Stimulated activated naive CD8-positive, alpha-beta T cell treated with anti-CD3 and anti-CD28 coated beads, Interleukin-15, amount 100 ng/mL, for 72 hours (primary cell): ENCODE measurements around the gene HERPUD2.
A peak's percentile ranks its signal among the peaks of the same experiment; 100 is the strongest.
"Not testable (repeated sequence)": the region's sequence is repeated elsewhere in the genome, so short reads cannot be mapped to it uniquely, and the experiment has no call there.

Source experiments
- ATAC-seq: fragments of 150-1000 bp; cut with Tn5 transposase; 2 replicates; pipeline ENCODE4 v1.10.0; 2021; ENCODE audit warnings: mild to moderate bottlenecking, moderate library complexity
- DNase-seq, 2 donors: peaks; one replicate each; pipeline ENCODE4 v3.0.0; 2021 to 2022
- H3K27ac Mint-ChIP-seq, 2 donors: one replicate each; pipeline ENCODE4 v1.8.0; 2022; ENCODE audit warnings: mild to moderate bottlenecking in 2 of 2, mixed read lengths in 2 of 2, moderate library complexity in 2 of 2
- H3K27me3 Mint-ChIP-seq: one replicate; pipeline ENCODE4 v1.8.0; 2022; ENCODE audit warnings: mixed read lengths
- H3K4me1 Mint-ChIP-seq: one replicate; pipeline ENCODE4 v1.8.0; 2022; ENCODE audit warnings: mild to moderate bottlenecking, mixed read lengths
- H3K4me3 Mint-ChIP-seq, 2 donors: one replicate each; pipeline ENCODE4 v1.8.0; 2022; ENCODE audit warnings: mild to moderate bottlenecking in 2 of 2, mixed read lengths in 2 of 2, moderate library complexity in 1 of 2
- H3K9me3 Mint-ChIP-seq, 2 donors: one replicate each; pipeline ENCODE4 v1.8.0; 2022; ENCODE audit warnings: mixed read lengths in 2 of 2

HERPUD2 gene

DNA sequence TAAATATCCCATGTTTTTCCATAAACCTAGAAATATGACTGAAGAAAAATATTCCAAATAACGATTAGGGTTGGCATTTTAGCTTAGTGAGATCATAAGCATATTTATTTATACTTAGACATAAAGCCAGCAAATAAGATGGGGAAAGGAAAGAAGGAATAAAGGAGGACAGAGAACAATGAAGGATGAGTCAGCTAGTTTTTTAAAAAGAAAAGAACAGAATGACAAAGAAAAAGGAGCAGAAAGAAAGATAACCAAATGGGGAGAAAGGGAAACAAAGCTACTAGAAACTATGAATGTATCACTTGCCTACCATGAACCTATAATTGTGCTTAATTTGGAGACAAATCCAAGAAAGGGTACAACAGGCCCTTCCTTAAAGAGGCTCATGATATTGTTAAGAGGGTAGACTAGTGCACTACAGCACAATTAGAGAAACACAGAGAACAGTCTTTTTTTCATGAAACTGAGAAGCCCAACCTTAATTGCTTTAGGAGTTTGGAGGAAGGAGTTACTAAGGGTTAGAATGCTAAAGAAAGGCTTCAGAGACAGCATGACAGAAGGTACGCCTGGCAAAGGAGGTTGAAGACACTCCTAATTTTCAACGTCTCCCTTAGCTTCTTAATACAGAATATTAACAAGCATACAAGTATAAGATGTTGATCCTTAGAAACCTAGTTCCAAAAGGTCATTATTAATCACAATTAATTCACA lies 23.9 kb downstream of the HERPUD2 start:
- no peak overlapping the region for H3K27ac Mint-ChIP-seq
- ATAC-seq (no peak), DNase-seq (no peak)
- H3K9me3 Mint-ChIP-seq: no peaks in the 10 kb centered on the region
- no peaks in the 10 kb centered on the region for H3K27me3 Mint-ChIP-seq
- H3K4me1 Mint-ChIP-seq: peaks cover 16% of the 10 kb centered on the region
- no peak overlapping the region for H3K4me3 Mint-ChIP-seq

DNA sequence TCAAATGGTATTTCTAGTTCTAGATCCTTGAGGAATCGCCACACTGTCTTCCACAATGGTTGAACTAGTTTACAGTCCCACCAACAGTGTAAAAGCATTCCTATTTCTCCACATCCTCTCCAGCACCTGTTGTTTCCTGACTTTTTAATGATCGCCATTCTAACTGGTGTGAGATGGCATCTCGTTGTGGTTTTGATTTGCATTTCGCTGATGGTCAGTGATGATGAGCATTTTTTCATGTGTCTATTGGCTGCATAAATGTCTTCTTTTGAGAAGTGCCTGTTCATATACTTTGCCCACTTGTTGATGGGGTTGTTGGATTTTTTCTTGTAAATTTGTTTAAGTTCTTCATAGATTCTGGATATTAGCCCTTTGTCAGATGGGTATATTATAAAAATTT lies 34.5 kb downstream of the HERPUD2 start:
- not testable (repeated sequence) for DNase-seq, H3K27ac Mint-ChIP-seq, H3K27me3 Mint-ChIP-seq, ATAC-seq, H3K4me3 Mint-ChIP-seq
- peaks cover 8 to 11% of the 10 kb centered on the region in 2 donors for H3K9me3 Mint-ChIP-seq
- peaks cover 32% of the 10 kb centered on the region for H3K4me1 Mint-ChIP-seq

DNA sequence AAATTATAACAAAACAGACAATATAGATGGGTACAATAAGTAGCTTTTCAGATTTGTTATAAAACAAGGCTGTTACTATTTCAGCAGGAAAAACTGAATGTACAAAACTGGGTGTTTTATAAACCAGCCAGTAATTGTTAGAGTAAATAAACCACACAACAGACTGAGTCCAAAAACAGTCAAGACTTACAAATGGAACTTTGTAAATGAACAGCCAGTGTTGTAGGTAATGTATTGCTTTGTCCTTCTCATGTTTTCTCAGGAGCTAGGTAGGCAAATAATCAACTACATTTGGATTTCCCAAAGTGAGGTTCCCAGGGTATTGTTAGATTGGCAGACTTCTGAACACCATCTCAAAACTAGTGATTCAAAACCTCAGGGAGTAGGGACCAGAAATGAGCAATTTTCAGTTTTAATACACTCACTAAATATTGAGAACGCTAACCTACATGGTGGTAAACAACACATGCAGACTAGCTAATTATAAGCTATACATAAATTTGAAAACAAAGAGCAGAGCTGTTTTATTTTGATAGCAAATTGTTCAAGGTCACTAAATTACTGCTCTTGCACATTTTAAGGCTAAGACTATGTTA lies 36.2 kb downstream of the HERPUD2 start:
- ATAC-seq (no peak), DNase-seq (no peak)
- H3K4me1 Mint-ChIP-seq: peaks cover 45% of the 10 kb centered on the region
- peaks cover 8 to 11% of the 10 kb centered on the region in 2 donors for H3K9me3 Mint-ChIP-seq
- H3K27ac Mint-ChIP-seq: no peak overlapping the region
- no peak overlapping the region for H3K4me3 Mint-ChIP-seq
- no peaks in the 10 kb centered on the region for H3K27me3 Mint-ChIP-seq

DNA sequence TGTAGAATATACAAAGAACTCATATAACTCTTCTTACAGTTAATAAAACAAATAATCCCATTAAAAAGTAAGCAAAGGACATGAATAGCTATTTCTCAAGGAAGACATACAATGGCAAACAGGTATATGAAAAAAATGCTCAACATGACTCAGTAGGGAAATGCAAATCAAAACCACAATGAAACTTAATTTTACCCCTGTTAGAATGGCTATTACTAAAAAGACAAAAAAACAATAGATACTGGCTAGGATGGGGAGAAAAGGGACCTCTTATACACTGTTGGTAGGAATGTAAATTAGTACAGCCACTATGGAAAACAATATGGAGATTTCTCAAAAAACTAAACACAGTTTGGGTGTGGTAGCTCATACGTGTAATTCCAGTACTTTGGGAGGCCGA lies 37.8 kb downstream of the HERPUD2 start:
- H3K9me3 Mint-ChIP-seq: peaks cover 13 to 24% of the 10 kb centered on the region in 2 donors
- H3K27ac Mint-ChIP-seq: no peak overlapping the region
- ATAC-seq: peak; percentile 96
- H3K4me3 Mint-ChIP-seq: no peak overlapping the region
- no peak for DNase-seq
- H3K4me1 Mint-ChIP-seq: peaks cover 61% of the 10 kb centered on the region
- no peaks in the 10 kb centered on the region for H3K27me3 Mint-ChIP-seq

DNA sequence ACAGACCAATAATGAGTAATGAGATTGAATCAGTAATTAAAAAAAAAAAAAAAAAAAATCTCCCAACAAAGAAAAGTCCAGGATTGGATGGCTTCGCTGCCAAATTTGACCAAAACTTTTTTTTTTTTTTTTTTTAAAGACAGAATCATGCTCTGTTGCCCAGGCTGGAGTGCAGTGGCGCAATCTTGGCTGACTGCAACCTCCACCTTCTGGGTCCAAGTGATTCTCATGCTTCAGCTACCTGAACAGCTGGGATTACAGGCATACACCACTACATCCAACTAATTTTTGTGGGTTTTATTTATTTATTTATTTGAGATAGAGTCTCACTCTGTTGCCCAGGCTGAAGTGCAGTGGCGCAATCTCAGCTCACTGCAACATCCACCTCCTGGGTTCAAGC lies 40.4 kb downstream of the HERPUD2 start:
- DNase-seq, H3K27me3 Mint-ChIP-seq, ATAC-seq, H3K4me3 Mint-ChIP-seq, H3K27ac Mint-ChIP-seq: not testable (repeated sequence)
- H3K4me1 Mint-ChIP-seq: peaks cover 84% of the 10 kb centered on the region
- H3K9me3 Mint-ChIP-seq: peaks cover 14 to 24% of the 10 kb centered on the region in 2 donors

DNA sequence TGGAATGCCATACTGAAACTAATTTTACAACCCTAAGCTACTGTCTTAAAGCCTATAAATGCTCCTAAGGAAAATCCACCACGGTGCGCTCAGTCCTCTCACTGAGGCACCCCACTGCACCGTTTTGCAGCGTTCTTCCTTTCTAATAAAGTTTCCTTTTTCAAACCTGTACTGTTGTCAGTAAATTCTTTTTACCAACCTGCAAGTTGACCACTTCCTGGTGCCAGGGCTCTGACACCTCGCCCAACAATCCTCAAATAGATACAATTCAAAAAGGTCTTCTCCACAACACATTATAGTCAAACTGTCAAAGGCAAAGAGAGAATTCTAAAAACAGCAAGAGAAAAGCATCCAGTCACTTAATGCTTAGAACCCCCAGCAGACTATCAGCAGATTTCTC lies 42.8 kb downstream of the HERPUD2 start:
- Mint-ChIP-seq H3K4me1 (peaks cover 79% of the 10 kb centered on the region), H3K4me3 (peak overlapping the region; percentile 22 to 66), H3K9me3 (peaks cover 14 to 24% of the 10 kb centered on the region in 2 donors), H3K27ac (no peak overlapping the region), H3K27me3 (no peaks in the 10 kb centered on the region)
- ATAC-seq (peak; percentile 60), DNase-seq (no peak)

DNA sequence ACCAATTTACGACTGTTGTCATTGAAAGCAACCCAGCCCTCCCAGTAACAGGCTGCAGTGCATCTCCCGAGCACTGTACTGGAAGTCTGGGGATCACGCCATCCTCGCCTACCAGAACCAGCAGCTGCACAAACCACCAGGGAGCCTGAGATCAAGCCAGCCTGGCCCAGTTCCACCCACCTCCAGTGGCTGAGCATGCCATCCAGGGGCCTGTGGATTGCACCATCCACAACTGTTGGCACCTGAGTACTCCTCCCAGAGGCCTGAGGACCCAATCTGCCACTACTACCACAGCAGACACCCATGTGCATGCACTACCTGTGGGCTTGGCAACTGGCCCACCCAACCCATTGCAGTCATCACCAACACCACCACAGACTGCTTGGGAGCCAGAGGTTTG lies 44.2 kb downstream of the HERPUD2 start:
- no peak overlapping the region for H3K4me3 Mint-ChIP-seq
- H3K9me3 Mint-ChIP-seq: peaks cover 14 to 24% of the 10 kb centered on the region in 2 donors
- H3K27me3 Mint-ChIP-seq: no peaks in the 10 kb centered on the region
- ATAC-seq (no peak), DNase-seq (no peak)
- peak overlapping the region in 1 of 2 donors; percentile 48 for H3K27ac Mint-ChIP-seq
- H3K4me1 Mint-ChIP-seq: peaks cover 79% of the 10 kb centered on the region

DNA sequence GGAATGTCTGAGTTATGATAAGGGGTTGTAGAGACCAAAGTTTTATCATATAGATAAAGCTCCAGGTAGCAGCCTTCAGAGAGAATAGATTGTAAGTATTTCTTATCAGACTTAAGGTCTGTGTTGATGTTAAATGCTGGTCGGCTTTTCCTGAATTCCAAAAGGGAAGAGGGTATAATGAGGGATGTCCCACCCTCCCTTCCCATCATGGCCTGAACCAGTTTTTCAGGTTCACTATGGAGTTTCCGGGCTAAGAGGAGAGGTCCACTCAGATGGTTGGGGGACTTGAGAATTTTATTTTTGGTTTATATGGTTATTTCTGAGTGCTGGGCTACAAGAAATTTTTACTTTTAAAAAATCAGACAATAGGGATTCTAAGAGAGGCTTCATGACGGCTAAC lies 45.2 kb downstream of the HERPUD2 start:
- Mint-ChIP-seq H3K27ac (no peak overlapping the region), H3K4me1 (peaks cover 70% of the 10 kb centered on the region), H3K4me3 (no peak overlapping the region), H3K27me3 (no peaks in the 10 kb centered on the region), H3K9me3 (peaks cover 14 to 24% of the 10 kb centered on the region in 2 donors)
- no peak for DNase-seq
- no peak for ATAC-seq

DNA sequence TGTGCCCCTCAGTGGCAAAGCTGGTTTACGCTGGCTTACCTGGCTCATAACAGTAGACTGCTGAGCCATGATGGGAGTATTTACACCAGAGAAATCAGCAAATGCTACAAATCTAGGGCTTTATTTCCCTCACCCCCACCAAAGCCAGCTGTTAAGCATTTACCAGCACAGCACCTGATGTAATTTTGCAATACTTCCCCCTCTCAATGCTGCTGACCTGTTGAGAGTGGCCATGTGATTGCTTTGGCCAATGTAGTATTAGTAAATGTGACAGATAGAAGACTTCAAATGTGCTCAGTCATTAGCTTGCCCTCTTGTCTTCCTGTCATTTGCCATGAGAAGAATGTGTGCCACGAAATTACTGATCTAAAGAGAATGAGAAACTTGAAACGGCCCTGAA lies 46.6 kb downstream of the HERPUD2 start:
- ATAC-seq (no peak), DNase-seq (no peak)
- no peaks in the 10 kb centered on the region for H3K27me3 Mint-ChIP-seq
- H3K9me3 Mint-ChIP-seq: peaks cover 14 to 15% of the 10 kb centered on the region in 2 donors
- peaks cover 67% of the 10 kb centered on the region for H3K4me1 Mint-ChIP-seq
- H3K4me3 Mint-ChIP-seq: no peak overlapping the region
- H3K27ac Mint-ChIP-seq: no peak overlapping the region

DNA sequence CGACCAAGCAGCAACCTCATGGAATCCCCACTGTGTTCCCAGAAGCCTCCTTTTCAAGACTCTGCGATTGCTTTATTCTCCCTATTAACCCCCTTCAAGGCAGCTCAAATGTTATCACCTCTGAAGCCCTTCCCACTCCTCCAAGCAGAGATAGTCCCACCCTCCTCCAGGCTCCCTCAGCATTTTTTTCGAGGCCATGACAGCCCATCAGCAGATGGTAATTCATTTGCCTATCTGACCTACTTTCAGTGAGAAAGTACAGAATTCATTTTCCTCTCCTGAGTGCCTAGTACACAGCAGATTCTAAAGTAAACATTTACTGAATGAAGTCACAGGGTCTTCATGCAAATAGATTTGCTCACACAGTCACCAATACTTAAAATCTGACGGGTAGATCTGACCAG lies 47.8 kb downstream of the HERPUD2 start:
- H3K4me3 Mint-ChIP-seq: peak overlapping the region in 1 of 2 donors; percentile 14
- H3K9me3 Mint-ChIP-seq: peaks cover 2 to 6% of the 10 kb centered on the region in 2 donors
- DNase-seq (no peak), ATAC-seq (no peak)
- H3K27me3 Mint-ChIP-seq: no peaks in the 10 kb centered on the region
- H3K4me1 Mint-ChIP-seq: peaks cover 60% of the 10 kb centered on the region
- no peak overlapping the region for H3K27ac Mint-ChIP-seq

DNA sequence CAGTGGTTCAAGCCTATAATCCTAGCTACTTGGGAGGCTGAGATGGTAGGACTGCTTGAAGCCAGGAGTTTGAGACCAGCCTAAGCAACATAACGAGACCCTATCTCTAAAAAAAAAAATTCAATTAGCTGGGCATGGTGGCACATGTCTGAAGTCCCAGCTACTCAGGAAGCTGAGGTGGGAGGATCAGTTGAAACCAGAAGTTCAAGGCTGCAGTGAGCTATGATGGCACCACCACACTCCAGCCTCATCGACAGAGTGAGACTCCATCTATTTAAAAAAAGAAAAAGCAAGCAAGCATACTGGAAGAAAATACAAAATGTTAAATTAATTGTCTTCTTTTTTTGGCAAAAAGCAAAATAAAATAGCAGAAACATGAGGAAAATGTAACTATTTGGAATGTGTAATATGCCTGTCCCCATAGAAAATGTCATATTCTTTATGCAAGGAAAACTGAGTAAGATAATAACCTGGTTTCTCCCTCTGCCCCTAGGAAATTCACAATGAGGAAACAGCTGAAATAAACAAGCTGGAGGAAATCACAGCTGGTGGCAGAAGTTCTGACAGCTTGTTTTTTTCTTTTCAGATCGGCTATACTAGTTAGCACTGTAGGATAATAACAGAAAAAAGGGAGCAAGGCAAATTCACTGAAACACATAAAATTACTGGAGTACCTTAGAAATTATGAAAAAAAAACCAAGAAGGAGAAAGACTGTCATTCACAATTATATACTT lies 48.5 kb downstream of the HERPUD2 start:
- no peak for ATAC-seq
- peaks cover 57% of the 10 kb centered on the region for H3K4me1 Mint-ChIP-seq
- H3K4me3 Mint-ChIP-seq: peak overlapping the region; percentile 26 to 38

DNA sequence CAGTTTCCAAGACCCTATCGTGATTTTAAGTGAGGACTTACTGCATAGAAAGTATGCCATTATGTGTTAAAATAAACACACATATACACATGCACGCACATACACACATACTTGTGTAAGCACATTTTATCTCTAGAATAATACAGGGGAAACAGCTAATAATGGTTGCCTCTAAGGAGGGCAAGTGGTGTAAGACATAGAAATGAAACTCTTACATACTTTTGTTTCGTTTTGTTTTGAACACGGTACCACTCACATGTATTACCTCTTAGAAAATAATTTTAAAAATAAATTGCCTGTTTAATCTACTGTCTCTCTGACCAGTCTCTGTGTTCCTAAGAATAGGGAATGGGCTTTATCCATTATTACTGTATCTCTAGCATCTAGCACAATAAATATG lies 49.2 kb downstream of the HERPUD2 start:
- H3K4me1 Mint-ChIP-seq: peaks cover 52% of the 10 kb centered on the region
- DNase-seq (no peak), ATAC-seq (no peak)
- peak overlapping the region in 1 of 2 donors; percentile 37 for H3K27ac Mint-ChIP-seq
- H3K27me3 Mint-ChIP-seq: no peaks in the 10 kb centered on the region
- H3K9me3 Mint-ChIP-seq: no peaks in the 10 kb centered on the region
- H3K4me3 Mint-ChIP-seq: no peak overlapping the region

More for the DNA sequence above, 48.5 kb downstream of the HERPUD2 start:
- peaks cover 0 to 4% of the 10 kb centered on the region in 2 donors for H3K9me3 Mint-ChIP-seq
- peak overlapping the region in 1 of 2 donors; percentile 57 for H3K27ac Mint-ChIP-seq
- no peaks in the 10 kb centered on the region for H3K27me3 Mint-ChIP-seq
- DNase-seq: no peak

DNA sequence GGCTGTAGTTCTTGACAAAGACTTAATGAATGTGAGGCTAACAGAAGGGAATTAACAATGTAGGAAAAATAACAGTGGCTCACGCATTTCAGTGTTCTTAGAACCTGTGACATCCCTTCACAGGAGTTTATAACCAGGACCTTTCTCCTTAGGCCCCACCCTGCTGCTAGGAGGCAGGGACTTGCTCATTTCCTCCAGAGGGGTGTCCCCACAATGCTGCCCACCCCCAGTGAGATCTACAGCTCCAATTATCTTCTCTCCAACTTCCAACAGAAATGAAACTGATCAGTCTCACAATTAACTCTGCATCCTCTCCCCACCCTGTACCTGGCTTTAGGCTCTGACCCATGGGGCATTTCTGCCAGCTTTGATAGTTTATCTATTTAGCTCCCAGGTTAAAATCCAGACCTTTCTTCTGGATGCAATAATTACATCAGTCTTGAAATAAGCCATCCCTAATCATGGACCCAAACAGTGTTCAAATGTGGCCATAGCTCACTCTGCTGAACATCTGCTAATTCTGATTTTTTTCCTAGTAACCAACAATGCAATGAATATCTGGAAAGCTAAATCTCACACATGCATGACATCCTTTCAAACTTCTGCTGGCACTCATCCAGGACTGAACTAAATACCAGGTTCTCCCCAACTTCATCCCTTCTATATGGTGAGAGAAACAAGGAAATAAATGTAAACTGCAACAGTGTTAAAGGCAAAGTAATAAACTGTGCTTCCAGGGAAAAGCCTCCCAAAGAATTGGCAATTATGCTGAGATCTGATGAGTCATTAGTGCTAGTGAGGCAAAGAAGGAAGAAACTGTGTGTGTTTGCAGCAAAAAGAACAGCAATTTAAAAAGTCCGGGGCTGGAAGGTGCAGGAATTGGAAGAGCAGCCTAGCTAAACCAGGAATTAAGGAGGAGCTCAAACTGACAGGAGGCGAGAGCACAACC lies 64.6 kb downstream of the HERPUD2 start:
- Mint-ChIP-seq H3K9me3 (no peaks in the 10 kb centered on the region), H3K4me1 (no peaks in the 10 kb centered on the region), H3K4me3 (no peak overlapping the region), H3K27ac (peak overlapping the region in 1 of 2 donors; percentile 0), H3K27me3 (no peaks in the 10 kb centered on the region)
- ATAC-seq: peak; percentile 33
- no peak for DNase-seq

DNA sequence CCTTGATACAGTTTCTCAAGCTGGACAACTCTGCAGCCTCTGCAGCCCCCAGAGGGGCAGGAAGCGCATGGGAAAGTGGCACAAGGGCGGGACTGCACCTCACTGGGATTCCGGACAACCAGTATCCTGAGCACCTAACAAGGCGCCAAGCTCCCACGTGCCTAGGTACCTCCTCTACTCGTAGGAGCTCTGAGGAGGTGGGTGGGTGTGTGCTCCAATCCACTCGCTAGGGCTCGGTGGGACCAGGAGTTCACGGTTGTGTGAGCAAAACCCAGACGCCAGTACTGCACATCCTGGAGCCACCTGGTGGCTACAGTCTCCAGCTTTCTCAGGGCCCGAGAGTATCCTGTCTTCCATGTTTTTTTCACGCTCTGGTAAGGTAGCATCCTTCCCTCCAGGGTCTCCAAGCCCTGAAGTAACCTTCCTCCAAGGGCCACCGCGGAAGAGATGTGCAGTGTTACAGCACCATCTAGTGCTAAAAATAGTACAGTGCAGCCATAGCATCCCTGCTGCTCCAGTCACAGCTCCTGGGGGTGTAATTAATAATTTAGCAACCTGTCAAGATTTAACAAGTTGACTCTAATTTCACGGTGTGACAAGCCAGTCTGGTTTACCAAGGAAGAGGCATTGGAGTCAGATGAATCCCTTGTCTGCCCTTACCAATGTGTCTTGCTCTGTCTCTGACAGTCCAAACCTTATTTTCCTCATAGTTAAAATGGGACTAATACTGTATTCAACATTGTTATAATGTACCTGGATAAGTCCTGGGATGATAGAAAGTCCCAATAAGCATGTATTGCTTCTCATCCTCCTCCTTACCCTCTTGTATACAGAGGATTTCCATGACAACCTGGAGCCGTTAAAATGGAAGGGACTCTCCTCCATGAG lies 70.4 kb downstream of the HERPUD2 start:
- Mint-ChIP-seq H3K27me3 (no peaks in the 10 kb centered on the region), H3K9me3 (no peaks in the 10 kb centered on the region), H3K4me1 (no peaks in the 10 kb centered on the region), H3K27ac (no peak overlapping the region), H3K4me3 (peak overlapping the region in 1 of 2 donors; percentile 11)
- peak; percentile 32 to 39 for DNase-seq
- peak; percentile 86 for ATAC-seq
